Panc1 (cell line): Measurements from ENCODE around the gene RFTN1. TPM values are rescaled to one million over a fixed set of nuclear protein-coding genes. Genes with fewer than 3 reads are reported as not detected.

Source experiments
- ATAC-seq: fragments of 200-7000 bp; cut with Tn5 transposase; 2 replicates; pipeline ENCODE4 v1.9.1; 2020; ENCODE audit warnings: mild to moderate bottlenecking, moderate library complexity
- BruUV-seq: library from RNA; stranded (reverse); fragments of 400-500 nt; replicated peaks from 2 replicates; lab custom pipeline; 2021; lab: Mats Ljungman, UMichigan
- CTCF ChIA-PET: fragments of 300-600 bp; sonication (Branson Sonifier 250); formaldehyde crosslinking; loops from one replicate; lab custom pipeline; 2022; ENCODE audit warnings: antibody characterized with exemption; lab: Charles Lee
- POLR2A ChIA-PET: fragments of 300-600 bp; sonication (Branson Sonifier 250); formaldehyde crosslinking; loops from one replicate; lab custom pipeline; 2022; ENCODE audit warnings: antibody characterized with exemption; lab: Charles Lee
- DNase-seq: peaks from one replicate; pipeline ENCODE4 v3.0.0-alpha.2; 2010; ENCODE audit warnings: low read depth, low spot score
- H3K27ac ChIP-seq: 2 replicates; pipeline ENCODE4 v1.5.1; 2011; ENCODE audit warnings: mild to moderate bottlenecking, low read length, inconsistent platforms
- H3K27me3 ChIP-seq: fragments of 200-500 bp; sonication (Bioruptor generic); 2 replicates; pipeline ENCODE4 v1.6.0; 2014; ENCODE audit warnings: low read length, inconsistent platforms; ENCODE audit not compliant: control insufficient read depth, insufficient read depth
- H3K36me3 ChIP-seq: fragments of 200-500 bp; sonication (Bioruptor generic); 2 replicates; pipeline ENCODE4 v1.5.1; 2014; ENCODE audit warnings: inconsistent platforms, mild to moderate bottlenecking, low read length, moderate library complexity; ENCODE audit not compliant: control insufficient read depth, insufficient read depth
- H3K4me1 ChIP-seq: 2 replicates; pipeline ENCODE4 v1.5.1; 2011; ENCODE audit warnings: inconsistent platforms, mild to moderate bottlenecking, low read length, moderate library complexity; ENCODE audit not compliant: control insufficient read depth, insufficient read depth
- H3K4me3 ChIP-seq, 2 experiments: 2 replicates each; pipeline ENCODE4 v1.5.1; 2011 to 2012; ENCODE audit warnings: low read depth in 2 of 2, low read length in 2 of 2, mild to moderate bottlenecking in 2 of 2, inconsistent platforms in 1 of 2, moderate library complexity in 1 of 2
- H3K9me3 ChIP-seq: fragments of 200-500 bp; sonication (Bioruptor generic); 2 replicates; pipeline ENCODE4 v1.5.1; 2014; ENCODE audit warnings: low read depth, mild to moderate bottlenecking, inconsistent platforms, low read length, moderate library complexity; ENCODE audit not compliant: control insufficient read depth, insufficient read depth
- POLR2AphosphoS5 ChIP-seq: IDR thresholded peaks from 2 replicates; pipeline ENCODE4 v1.6.1; 2012; ENCODE audit warnings: mild to moderate bottlenecking, low read depth, low read length, moderate library complexity
- SIN3A ChIP-seq: IDR thresholded peaks from 2 replicates; pipeline ENCODE4 v1.6.1; 2012; ENCODE audit warnings: low read depth, mild to moderate bottlenecking, low read length, moderate library complexity, borderline replicate concordance; ENCODE audit not compliant: insufficient read depth
- TCF7L2 ChIP-seq: IDR thresholded peaks from 2 replicates; pipeline ENCODE4 v1.6.1; 2011; ENCODE audit warnings: mild to moderate bottlenecking, low read depth, low read length, inconsistent platforms
- in situ Hi-C: cut with HindIII; loops from 2 replicates; pipeline ENCODE4 v1.10.0; 2016; ENCODE audit warnings: low sequenced_read_pairs, low pct_unique_long_range_greater_than_20kb
- intact Hi-C: fragments of 100-400 bp; cut with micrococcal nuclease; formaldehyde crosslinking; loops from one replicate; pipeline ENCODE4 v1.10.0; 2022; ENCODE audit not compliant: unreplicated experiment
- total RNA-seq: library from RNA; stranded (reverse); gene quantifications from one replicate; pipeline ENCODE4 v1.2.1, GENCODE V29; 2021; ENCODE audit not compliant: unreplicated experiment
- TF ChIP-seq, protein P1 (sequence below), 2 experiments: IDR thresholded peaks; 2 replicates each; pipeline ENCODE4 v1.6.1; 2011 to 2012; ENCODE audit warnings: low read depth in 2 of 2, control low read depth in 1 of 2, low read length in 1 of 2, mild to moderate bottlenecking in 1 of 2, moderate library complexity in 1 of 2; ENCODE audit not compliant: insufficient read depth in 1 of 2
- TF ChIP-seq, protein P2 (sequence below): fragments of 450-650 bp; IDR thresholded peaks from 2 replicates; pipeline ENCODE4 v1.5.1; 2017; ENCODE audit warnings: mild to moderate bottlenecking

Gene RFTN1
- total RNA-seq, 1 experiment from 2014 or later = 0.90 TPM

DNA sequence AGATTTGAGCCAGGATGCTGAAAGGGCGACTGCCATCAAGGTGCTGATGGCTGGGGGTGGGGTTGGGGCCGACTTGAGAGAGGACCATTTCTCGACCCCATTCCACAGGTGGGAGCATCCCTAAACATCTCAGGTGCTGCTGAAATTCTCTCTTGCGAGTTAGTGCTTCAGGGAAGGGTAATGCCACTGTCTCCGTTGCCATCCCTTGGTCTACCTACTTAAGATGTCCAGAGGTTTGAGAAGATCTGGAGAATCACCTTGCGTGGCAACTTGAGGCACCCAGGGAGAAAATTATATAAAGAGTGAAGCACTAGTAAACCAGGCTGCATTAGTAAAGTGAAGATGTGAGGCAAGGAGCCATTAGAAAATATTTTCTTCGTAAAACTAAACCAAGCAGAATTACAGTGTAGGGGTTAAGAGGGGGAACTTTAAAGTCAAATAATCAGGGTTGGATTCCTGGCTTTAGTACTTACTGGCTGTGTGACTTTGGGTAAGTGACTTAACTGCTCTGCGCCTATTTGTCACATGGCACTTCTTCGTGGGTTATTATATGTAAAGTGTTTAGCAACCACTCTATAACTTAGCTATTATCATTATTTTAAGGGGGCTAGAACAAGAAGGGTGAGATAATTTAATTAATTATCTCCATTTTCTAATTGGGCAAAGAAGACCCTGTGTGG lies 662 bp upstream of the RFTN1 start:
- Histone ChIP-seq H3K36me3 (no peaks in the 10 kb centered on the region), H3K4me1 (no peaks in the 10 kb centered on the region; the same call in 1 of the 2 replicates), H3K4me3 (peak overlapping the region; percentile 32 to 49), H3K27ac (no peak overlapping the region), H3K27me3 (peaks cover 5% of the 10 kb centered on the region; the same call in 1 of the 2 replicates), H3K9me3 (no peaks in the 10 kb centered on the region)
- no TSS peak for BruUV-seq
- ATAC-seq = no peak
- ChIA-PET POLR2A (no interaction called here), CTCF (no interaction called here)
- DNase-seq = no peak
- TF ChIP-seq, protein P1, sequence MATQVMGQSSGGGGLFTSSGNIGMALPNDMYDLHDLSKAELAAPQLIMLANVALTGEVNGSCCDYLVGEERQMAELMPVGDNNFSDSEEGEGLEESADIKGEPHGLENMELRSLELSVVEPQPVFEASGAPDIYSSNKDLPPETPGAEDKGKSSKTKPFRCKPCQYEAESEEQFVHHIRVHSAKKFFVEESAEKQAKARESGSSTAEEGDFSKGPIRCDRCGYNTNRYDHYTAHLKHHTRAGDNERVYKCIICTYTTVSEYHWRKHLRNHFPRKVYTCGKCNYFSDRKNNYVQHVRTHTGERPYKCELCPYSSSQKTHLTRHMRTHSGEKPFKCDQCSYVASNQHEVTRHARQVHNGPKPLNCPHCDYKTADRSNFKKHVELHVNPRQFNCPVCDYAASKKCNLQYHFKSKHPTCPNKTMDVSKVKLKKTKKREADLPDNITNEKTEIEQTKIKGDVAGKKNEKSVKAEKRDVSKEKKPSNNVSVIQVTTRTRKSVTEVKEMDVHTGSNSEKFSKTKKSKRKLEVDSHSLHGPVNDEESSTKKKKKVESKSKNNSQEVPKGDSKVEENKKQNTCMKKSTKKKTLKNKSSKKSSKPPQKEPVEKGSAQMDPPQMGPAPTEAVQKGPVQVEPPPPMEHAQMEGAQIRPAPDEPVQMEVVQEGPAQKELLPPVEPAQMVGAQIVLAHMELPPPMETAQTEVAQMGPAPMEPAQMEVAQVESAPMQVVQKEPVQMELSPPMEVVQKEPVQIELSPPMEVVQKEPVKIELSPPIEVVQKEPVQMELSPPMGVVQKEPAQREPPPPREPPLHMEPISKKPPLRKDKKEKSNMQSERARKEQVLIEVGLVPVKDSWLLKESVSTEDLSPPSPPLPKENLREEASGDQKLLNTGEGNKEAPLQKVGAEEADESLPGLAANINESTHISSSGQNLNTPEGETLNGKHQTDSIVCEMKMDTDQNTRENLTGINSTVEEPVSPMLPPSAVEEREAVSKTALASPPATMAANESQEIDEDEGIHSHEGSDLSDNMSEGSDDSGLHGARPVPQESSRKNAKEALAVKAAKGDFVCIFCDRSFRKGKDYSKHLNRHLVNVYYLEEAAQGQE (IDR thresholded peaks at IDR 0.05; ENCODE audit: insufficient read depth in 1 of 2, low read depth in 2 of 2, low read length in 1 of 2) = no peak
- TF ChIP-seq TCF7L2 (no peak), SIN3A (no peak), POLR2AphosphoS5 (no peak)
- TF ChIP-seq, protein P2, sequence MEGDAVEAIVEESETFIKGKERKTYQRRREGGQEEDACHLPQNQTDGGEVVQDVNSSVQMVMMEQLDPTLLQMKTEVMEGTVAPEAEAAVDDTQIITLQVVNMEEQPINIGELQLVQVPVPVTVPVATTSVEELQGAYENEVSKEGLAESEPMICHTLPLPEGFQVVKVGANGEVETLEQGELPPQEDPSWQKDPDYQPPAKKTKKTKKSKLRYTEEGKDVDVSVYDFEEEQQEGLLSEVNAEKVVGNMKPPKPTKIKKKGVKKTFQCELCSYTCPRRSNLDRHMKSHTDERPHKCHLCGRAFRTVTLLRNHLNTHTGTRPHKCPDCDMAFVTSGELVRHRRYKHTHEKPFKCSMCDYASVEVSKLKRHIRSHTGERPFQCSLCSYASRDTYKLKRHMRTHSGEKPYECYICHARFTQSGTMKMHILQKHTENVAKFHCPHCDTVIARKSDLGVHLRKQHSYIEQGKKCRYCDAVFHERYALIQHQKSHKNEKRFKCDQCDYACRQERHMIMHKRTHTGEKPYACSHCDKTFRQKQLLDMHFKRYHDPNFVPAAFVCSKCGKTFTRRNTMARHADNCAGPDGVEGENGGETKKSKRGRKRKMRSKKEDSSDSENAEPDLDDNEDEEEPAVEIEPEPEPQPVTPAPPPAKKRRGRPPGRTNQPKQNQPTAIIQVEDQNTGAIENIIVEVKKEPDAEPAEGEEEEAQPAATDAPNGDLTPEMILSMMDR = no peak
- in situ Hi-C loops = no loop called here
- intact Hi-C loops = no loop called here

DNA sequence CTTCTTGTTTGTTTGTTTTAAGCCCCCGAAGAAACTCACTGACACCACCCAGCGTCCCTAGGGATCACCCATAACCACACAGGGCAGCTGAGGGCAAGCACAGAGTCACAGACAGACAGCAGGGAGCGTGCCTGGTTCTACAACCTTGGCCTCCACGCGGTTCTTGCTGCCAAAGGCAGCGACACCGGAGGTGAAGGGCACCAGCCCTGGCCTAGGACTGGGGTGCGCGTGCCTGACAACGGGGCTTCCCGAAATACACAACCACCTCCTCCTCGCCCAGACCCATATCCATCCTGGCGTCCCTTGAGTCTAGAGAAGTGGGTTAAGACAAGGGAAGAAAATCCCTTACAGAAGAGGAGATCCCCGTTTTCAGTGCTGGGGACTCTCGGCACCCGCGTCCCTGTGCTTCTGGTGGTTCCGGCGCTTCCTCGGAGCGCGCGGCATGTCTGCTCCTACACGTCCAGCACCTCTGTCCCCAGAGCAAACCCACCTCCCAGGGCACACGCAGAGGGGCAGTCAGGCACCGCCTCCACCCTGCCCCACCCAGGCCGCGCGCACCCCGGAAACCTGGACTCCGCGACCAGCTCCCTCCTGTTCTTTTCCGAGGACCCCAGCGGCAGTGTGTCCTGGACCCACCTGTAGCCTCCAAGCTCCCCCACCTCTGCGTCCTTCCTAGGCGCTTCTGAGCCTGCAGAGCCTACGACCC lies 911 bp downstream of the RFTN1 start:
- ATAC-seq = peak; percentile 68
- peak overlapping the region; percentile 40 to 49 for H3K4me3 ChIP-seq
- H3K27ac ChIP-seq = no peak overlapping the region
- peaks cover 2% of the 10 kb centered on the region; the same call in 1 of the 2 replicates for H3K27me3 ChIP-seq
- TF ChIP-seq SIN3A (no peak), TCF7L2 (no peak), POLR2AphosphoS5 (no peak)
- TF ChIP-seq, protein P1 (IDR thresholded peaks at IDR 0.05; ENCODE audit: insufficient read depth in 1 of 2, low read depth in 2 of 2, low read length in 1 of 2) = no peak
- TF ChIP-seq, protein P2 = no peak
- intact Hi-C loops = no loop called here
- no peaks in the 10 kb centered on the region for H3K9me3 ChIP-seq
- no TSS peak for BruUV-seq
- ChIA-PET CTCF (no interaction called here), POLR2A (no interaction called here)
- DNase-seq = no peak
- in situ Hi-C loops = no loop called here
- H3K4me1 ChIP-seq = no peaks in the 10 kb centered on the region; the same call in 1 of the 2 replicates
- no peaks in the 10 kb centered on the region for H3K36me3 ChIP-seq
